Measurements from ENCODE around the gene SNX10. TPM values are rescaled to one million over a fixed set of nuclear protein-coding genes. Genes with fewer than 3 reads are reported as not detected.

SNX10 gene
- total RNA-seq, 2 donors from 2014 or later: 37.4 to 41.8 TPM

DNA sequence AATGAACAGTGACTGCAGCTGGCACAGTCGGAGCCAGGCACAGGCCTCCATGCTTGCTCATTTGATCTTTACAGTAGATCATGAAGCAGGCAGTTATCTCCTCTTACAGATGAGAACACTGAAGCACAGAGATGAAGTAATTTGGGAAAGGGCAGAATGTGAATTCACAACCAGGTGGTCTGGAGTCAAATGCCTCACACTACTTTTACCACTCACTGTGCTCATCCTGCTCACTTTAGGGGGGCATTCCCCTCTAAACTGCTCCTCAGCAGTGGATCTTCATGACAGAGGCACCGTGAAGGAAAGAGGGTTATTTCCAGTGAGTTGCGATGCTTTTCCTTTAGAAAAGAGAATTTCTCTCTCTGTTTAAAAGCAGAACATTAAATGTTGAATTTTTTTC lies 15.1 kb downstream of the SNX10 start:
- H3K4me1 Mint-ChIP-seq (ENCODE audit: low read depth): peaks cover 8% of the 10 kb centered on the region
- peaks cover 4 to 7% of the 10 kb centered on the region in 2 donors for H3K36me3 Mint-ChIP-seq (ENCODE audit: insufficient read depth in 2 of 2)
- ATAC-seq (replicated peaks in 1 of 2) (no peak), DNase-seq (no peak)
- H3K27ac Mint-ChIP-seq: no peak overlapping the region
- no peak overlapping the region for H3K4me3 Mint-ChIP-seq
- H3K27me3 Mint-ChIP-seq (ENCODE audit: low read depth): no peaks in the 10 kb centered on the region
- no peaks in the 10 kb centered on the region for H3K9me3 Mint-ChIP-seq

DNA sequence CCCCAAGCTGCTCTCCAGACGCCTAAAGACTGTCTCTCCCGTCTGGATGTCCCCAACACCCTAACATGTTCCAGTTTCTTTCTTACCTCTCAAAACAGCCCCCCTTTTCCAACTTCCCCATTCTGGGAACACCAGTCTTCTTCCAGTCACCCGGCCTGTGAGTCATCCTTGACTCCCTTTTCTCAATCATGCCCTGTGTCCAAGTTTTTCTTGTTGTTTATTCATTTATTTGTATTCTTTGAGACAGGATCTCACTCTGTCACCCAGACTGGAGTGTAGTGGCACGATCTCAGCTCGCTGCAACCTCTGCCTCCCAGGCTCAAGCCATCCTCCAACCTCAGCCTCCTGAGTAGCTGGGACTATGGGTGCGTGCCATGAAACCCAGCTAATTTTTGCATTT lies 15.6 kb downstream of the SNX10 start:
- peaks cover 8% of the 10 kb centered on the region for H3K4me1 Mint-ChIP-seq (ENCODE audit: low read depth)
- ATAC-seq (replicated peaks in 1 of 2): no peak
- H3K9me3 Mint-ChIP-seq: no peaks in the 10 kb centered on the region
- no peak overlapping the region for H3K27ac Mint-ChIP-seq
- H3K27me3 Mint-ChIP-seq (ENCODE audit: low read depth): no peaks in the 10 kb centered on the region
- no peak for DNase-seq
- peaks cover 4 to 7% of the 10 kb centered on the region in 2 donors for H3K36me3 Mint-ChIP-seq (ENCODE audit: insufficient read depth in 2 of 2)
- no peak overlapping the region for H3K4me3 Mint-ChIP-seq

DNA sequence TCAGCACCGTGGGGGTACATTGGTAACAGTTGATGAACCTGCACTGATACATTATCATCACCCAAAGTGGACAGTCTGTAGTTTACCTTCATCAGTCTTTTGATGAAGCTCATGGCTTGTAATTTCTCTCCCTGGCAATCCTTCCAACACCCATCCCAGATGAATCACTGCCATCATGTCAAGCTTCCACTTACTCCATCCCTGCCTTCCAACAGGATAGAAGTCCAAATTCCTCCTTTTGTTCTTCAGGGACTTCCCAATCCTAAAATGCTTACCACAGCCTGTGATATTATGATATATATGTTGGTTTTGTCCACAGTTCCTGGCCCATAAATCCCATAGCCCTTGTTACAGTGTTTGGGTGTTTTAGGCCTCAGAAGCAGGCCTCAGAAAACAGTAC lies 16.1 kb downstream of the SNX10 start:
- Mint-ChIP-seq H3K27me3 (ENCODE audit: low read depth) (no peaks in the 10 kb centered on the region), H3K4me3 (no peak overlapping the region), H3K4me1 (ENCODE audit: low read depth) (peaks cover 8% of the 10 kb centered on the region), H3K9me3 (no peaks in the 10 kb centered on the region), H3K27ac (no peak overlapping the region), H3K36me3 (ENCODE audit: insufficient read depth in 2 of 2) (peaks cover 4 to 7% of the 10 kb centered on the region in 2 donors)
- DNase-seq (no peak), ATAC-seq (replicated peaks in 1 of 2) (no peak)

DNA sequence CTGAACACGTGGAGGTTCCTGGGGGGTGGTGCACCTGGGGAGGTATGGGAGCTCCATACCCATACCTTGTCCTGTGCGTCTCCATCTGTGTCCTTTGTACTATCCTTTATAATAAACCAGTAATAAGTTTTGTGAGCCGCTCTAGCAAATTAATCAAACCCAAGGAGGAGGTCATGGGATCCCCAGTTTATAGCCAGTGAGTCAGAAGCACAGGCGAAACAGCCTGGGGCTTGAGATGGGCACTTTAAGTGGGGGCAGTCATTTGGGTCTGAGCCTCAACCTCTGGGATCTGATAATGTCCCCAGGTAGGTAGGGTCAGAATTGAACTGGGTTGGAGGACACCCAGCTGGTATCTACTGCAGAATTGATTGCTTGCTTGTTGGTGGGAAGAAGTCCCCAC lies 16.9 kb downstream of the SNX10 start:
- ATAC-seq (replicated peaks in 1 of 2): no peak
- Mint-ChIP-seq H3K27me3 (ENCODE audit: low read depth) (no peaks in the 10 kb centered on the region), H3K4me1 (ENCODE audit: low read depth) (peaks cover 8% of the 10 kb centered on the region), H3K9me3 (no peaks in the 10 kb centered on the region), H3K27ac (no peak overlapping the region), H3K4me3 (no peak overlapping the region), H3K36me3 (ENCODE audit: insufficient read depth in 2 of 2) (peaks cover 4 to 7% of the 10 kb centered on the region in 2 donors)
- no peak for DNase-seq

DNA sequence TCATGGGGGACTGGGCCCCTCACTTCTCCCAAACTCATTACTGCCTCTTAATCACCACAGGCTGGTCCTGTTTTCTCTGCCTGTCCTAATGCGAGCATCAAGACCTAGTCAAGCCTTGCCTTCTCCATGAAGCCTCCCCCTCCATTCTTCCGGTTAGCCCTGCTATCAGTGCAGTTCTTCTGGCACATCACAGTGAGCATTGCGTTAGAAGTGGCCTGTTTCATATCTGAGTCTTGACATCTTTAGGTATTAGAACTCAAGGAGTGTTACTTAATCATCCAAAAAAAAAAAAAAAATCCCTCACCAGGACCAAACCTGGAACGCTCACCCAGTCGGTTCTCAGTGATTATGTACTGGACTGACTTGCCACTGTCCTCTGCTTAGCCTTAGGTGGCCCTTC lies 17.4 kb downstream of the SNX10 start:
- DNase-seq: no peak
- no peak for ATAC-seq (replicated peaks in 1 of 2)
- Mint-ChIP-seq H3K9me3 (no peaks in the 10 kb centered on the region), H3K27ac (no peak overlapping the region), H3K36me3 (ENCODE audit: insufficient read depth in 2 of 2) (peaks cover 4 to 7% of the 10 kb centered on the region in 2 donors), H3K27me3 (ENCODE audit: low read depth) (no peaks in the 10 kb centered on the region), H3K4me1 (ENCODE audit: low read depth) (peaks cover 8% of the 10 kb centered on the region), H3K4me3 (no peak overlapping the region)

DNA sequence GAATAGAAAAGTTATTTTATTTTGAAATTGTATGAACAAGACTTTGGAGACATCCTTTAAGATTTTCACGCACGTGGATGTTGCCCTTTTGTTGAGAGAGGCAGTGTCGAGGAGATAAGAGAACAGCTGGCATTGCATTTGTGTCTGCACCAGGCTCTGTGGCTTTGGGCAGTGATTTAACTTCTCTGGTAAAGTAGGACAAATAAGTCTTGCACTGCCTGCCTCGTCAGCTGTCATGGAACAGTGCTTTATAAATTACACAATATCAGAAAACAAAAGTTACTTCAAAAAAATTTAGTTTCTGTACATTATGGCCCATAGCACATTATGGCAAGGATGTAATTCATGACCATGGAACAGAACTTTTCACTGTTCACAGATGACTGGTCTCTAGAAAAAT lies 20.1 kb downstream of the SNX10 start:
- Mint-ChIP-seq H3K4me3 (no peak overlapping the region), H3K9me3 (no peaks in the 10 kb centered on the region), H3K27me3 (ENCODE audit: low read depth) (no peaks in the 10 kb centered on the region), H3K27ac (no peak overlapping the region), H3K36me3 (ENCODE audit: insufficient read depth in 2 of 2) (peaks cover 4 to 7% of the 10 kb centered on the region in 2 donors), H3K4me1 (ENCODE audit: low read depth) (no peaks in the 10 kb centered on the region)
- no peak for DNase-seq
- ATAC-seq (replicated peaks in 1 of 2): no peak

DNA sequence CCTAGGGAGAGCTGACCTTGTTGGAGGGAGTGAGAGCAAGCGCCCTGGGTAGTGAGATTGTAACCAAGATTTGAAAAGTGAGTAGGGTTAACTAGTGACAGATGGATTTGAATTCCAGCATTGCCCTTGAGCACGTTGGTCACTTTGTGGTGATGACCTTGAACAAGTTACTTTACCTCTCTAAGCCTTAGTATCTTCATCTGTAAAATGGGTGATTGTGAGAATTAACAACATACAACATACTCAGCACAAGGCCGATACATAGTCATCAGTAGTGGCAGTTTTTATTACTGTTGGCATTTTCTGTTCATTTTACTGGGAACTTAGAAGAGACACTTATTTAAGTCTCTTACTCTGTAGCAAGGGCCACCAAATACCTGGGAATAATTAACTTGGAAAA lies 25.5 kb downstream of the SNX10 start:
- DNase-seq: no peak
- H3K27ac Mint-ChIP-seq: no peak overlapping the region
- H3K36me3 Mint-ChIP-seq (ENCODE audit: insufficient read depth in 2 of 2): no peaks in the 10 kb centered on the region
- H3K4me3 Mint-ChIP-seq: no peak overlapping the region
- no peaks in the 10 kb centered on the region for H3K9me3 Mint-ChIP-seq
- peaks cover 9% of the 10 kb centered on the region for H3K4me1 Mint-ChIP-seq (ENCODE audit: low read depth)
- ATAC-seq (replicated peaks in 1 of 2): no peak
- no peaks in the 10 kb centered on the region for H3K27me3 Mint-ChIP-seq (ENCODE audit: low read depth)

DNA sequence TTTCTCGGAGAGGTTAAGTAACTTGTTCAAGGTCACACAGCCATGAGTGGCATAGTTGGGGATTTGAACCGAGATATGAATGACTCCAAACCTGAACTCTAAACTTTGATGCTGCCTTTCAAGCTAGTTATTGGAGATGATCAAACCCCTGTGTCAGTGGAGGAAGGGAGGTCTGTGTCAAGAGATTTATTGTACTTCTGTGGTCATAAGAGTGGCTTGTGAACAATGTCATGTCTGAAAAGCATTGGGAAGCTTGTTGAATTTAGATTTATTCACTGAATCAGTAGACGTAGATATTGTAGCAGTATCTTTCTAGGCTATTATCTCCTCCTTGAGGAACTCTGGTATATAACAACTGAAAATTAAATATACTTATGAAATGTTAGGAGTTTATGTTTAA lies 27.3 kb downstream of the SNX10 start:
- H3K27me3 Mint-ChIP-seq (ENCODE audit: low read depth): no peaks in the 10 kb centered on the region
- H3K27ac Mint-ChIP-seq: no peak overlapping the region
- ATAC-seq (replicated peaks in 1 of 2) (no peak), DNase-seq (no peak)
- no peaks in the 10 kb centered on the region for H3K9me3 Mint-ChIP-seq
- H3K36me3 Mint-ChIP-seq (ENCODE audit: insufficient read depth in 2 of 2): peaks cover 0 to 3% of the 10 kb centered on the region in 2 donors
- peaks cover 9% of the 10 kb centered on the region for H3K4me1 Mint-ChIP-seq (ENCODE audit: low read depth)
- H3K4me3 Mint-ChIP-seq: no peak overlapping the region

DNA sequence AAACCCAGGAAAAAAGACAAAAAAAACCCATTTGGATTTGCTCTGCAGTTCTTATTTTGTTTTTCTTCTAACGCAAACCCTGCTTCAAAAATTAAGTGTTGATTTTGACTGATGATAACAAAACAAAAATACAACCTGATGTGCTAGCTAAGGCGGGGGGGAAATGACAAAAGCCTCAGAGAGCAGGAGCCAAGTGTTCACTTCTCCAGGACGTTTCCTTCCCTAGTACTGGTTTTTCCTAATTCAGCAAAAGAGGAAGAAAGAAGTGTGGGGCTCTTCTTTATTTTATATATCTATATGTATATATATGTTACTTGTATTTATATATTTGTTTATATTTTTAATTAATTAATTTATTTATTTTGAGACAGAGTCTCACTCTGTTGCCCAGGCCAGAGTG lies 28.0 kb downstream of the SNX10 start:
- Mint-ChIP-seq H3K36me3 (ENCODE audit: insufficient read depth in 2 of 2) (peaks cover 0 to 3% of the 10 kb centered on the region in 2 donors), H3K27me3 (ENCODE audit: low read depth) (no peaks in the 10 kb centered on the region), H3K4me1 (ENCODE audit: low read depth) (peaks cover 9% of the 10 kb centered on the region), H3K9me3 (no peaks in the 10 kb centered on the region), H3K4me3 (no peak overlapping the region), H3K27ac (no peak overlapping the region)
- DNase-seq (no peak), ATAC-seq (replicated peaks in 1 of 2) (no peak)

DNA sequence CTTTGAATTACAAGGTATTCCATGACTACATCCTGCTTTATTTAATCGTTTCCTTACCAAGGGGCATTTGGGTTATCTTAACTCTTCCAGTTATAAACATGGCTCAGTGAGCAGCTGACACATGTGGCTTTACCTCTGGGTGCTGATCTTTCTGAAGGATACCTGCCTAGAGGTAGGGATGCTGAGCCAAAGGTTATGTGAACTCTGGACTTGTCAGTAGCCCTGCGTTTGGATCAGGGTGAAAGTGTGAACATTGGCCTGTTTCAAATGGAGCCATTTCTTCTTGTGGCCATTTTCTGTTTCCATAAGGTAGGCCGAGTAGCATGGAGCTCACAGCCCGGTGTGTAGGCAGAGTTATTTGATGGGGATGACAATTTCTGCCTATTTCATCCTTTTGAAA lies 29.2 kb downstream of the SNX10 start:
- H3K27me3 Mint-ChIP-seq (ENCODE audit: low read depth): no peaks in the 10 kb centered on the region
- H3K36me3 Mint-ChIP-seq (ENCODE audit: insufficient read depth in 2 of 2): peaks cover 0 to 3% of the 10 kb centered on the region in 2 donors
- no peak overlapping the region for H3K27ac Mint-ChIP-seq
- no peak for ATAC-seq (replicated peaks in 1 of 2)
- no peak overlapping the region for H3K4me3 Mint-ChIP-seq
- H3K4me1 Mint-ChIP-seq (ENCODE audit: low read depth): peaks cover 9% of the 10 kb centered on the region
- no peaks in the 10 kb centered on the region for H3K9me3 Mint-ChIP-seq
- DNase-seq: no peak

DNA sequence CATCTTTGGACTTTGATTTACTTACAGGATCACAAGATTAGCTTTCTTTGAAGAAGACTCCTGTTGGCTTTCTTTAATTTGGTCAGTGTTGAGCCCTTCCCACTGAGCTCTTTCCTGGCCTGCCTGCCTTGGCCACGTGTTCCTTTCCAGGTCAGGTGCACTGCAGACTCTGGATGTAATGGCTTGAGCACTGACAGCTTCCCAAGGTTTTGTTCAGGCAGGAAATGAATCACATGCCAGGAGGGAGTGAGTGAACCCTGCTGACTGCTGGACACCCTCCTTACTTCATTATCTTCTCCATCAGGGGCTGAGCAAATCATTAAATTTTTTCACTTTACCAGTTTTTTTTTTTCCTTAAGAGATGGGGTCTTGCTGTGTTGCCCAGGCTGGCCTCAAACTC lies 29.8 kb downstream of the SNX10 start:
- Mint-ChIP-seq H3K4me3 (no peak overlapping the region), H3K4me1 (ENCODE audit: low read depth) (peaks cover 9% of the 10 kb centered on the region), H3K36me3 (ENCODE audit: insufficient read depth in 2 of 2) (peaks cover 0 to 3% of the 10 kb centered on the region in 2 donors), H3K27ac (no peak overlapping the region), H3K27me3 (ENCODE audit: low read depth) (no peaks in the 10 kb centered on the region), H3K9me3 (no peaks in the 10 kb centered on the region)
- DNase-seq (no peak), ATAC-seq (replicated peaks in 1 of 2) (no peak)

DNA sequence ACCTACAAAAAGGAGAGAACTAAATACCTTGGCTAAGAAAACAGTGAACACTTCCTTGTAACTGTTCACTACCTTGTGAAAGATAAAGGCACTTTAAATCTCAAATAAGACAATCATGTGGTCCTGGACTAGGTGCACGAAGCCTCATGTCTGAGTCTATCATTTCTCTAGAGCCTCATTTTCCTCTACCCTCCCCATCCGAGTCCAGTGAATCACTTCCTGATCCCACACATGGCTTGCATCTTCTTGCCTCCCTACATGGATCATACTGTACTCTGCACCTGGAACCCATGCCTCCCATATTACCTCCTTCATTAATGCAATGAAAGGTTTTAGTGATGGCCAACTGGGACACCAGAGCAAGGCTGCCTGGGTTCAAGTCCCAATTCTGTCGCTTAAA lies 34.5 kb downstream of the SNX10 start:
- peaks cover 9% of the 10 kb centered on the region for H3K4me1 Mint-ChIP-seq (ENCODE audit: low read depth)
- H3K9me3 Mint-ChIP-seq: no peaks in the 10 kb centered on the region
- H3K4me3 Mint-ChIP-seq: no peak overlapping the region
- H3K27me3 Mint-ChIP-seq (ENCODE audit: low read depth): no peaks in the 10 kb centered on the region
- ATAC-seq (replicated peaks in 1 of 2) (no peak), DNase-seq (no peak)
- H3K36me3 Mint-ChIP-seq (ENCODE audit: insufficient read depth in 2 of 2): peaks cover 0 to 3% of the 10 kb centered on the region in 2 donors
- H3K27ac Mint-ChIP-seq: no peak overlapping the region

DNA sequence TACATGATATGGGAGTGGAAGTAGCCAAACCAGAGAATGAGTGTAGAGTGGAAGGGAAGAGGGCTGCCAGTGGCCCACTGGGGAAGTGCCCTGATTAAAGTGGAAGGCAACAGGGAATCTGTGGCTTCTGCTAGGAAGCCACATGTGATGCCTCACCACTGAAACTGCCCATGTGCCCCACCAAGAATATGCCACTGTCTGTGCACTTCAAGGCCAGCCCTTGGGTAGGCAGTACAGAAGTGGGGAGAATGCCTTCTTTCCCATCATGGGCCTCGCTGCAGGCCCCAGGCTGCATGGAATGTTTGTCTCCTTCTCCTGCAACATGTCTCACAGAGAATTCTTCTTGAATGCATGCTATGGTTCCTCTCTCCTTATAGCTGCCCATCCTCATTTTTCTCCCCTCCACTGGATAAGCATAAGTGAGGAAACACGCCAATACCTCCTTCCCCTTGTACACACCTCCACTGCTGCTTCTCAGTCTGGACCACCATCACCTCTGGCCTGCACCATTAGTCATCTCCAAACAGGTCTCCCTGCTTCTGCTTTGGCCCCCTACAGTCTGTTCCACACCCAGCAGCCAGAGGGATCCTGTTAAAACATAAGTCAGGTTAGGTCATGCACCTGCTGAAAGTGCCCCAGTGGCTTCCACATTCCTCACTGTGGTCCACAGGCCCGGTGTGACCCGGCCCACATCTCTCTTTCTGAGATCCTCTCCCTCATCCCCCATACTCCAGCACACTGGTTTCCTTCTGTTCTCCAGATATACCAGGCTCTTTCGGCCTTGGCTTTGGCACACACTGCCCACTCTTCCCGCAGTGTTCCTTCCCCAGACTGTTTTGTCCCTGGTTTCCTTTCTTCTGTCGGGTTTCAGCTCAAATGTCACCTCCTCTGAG lies 37.1 kb downstream of the SNX10 start:
- Mint-ChIP-seq H3K4me1 (ENCODE audit: low read depth) (peaks cover 9% of the 10 kb centered on the region), H3K27ac (no peak overlapping the region), H3K4me3 (no peak overlapping the region), H3K36me3 (ENCODE audit: insufficient read depth in 2 of 2) (no peaks in the 10 kb centered on the region), H3K9me3 (no peaks in the 10 kb centered on the region), H3K27me3 (ENCODE audit: low read depth) (no peaks in the 10 kb centered on the region)
- no peak for DNase-seq
- ATAC-seq (replicated peaks in 1 of 2): no peak
